ENCODE data around the gene EEF1AKMT1.

Gene EEF1AKMT1

DNA sequence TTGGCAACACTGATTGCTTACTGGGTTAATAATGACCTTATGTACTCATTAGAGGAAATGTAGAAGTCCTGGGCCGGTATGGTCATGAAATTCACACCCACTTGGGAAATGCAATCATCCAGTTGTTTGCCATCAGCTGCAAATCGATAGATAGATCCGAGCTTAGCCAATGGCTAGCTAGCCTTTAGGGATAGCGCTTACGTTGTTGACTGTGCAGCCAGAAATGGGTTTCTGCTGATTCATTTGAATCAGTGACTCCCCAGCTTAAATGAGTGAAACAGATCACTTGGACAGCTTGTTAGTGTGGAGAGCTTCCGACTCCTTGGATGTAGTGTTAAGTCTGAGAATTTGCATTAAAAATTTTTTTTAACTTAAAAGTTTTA lies 58.4 kb downstream of the EEF1AKMT1 start:
- Histone ChIP-seq H3K4me1 (ENCODE audit: control insufficient read depth, insufficient read depth, low read length) (no peaks in the 10 kb centered on the region), H3K9me3 (ENCODE audit: control insufficient read depth, low read length) (no peaks in the 10 kb centered on the region), H3K9ac (ENCODE audit: low read length) (no peak overlapping the region), H3K4me3 (ENCODE audit: low read length) (no peak overlapping the region), H3K27me3 (ENCODE audit: control insufficient read depth, insufficient read depth, low read length) (peaks cover 6% of the 10 kb centered on the region), H3K36me3 (ENCODE audit: control insufficient read depth, insufficient read depth, low read length) (no peaks in the 10 kb centered on the region)

DNA sequence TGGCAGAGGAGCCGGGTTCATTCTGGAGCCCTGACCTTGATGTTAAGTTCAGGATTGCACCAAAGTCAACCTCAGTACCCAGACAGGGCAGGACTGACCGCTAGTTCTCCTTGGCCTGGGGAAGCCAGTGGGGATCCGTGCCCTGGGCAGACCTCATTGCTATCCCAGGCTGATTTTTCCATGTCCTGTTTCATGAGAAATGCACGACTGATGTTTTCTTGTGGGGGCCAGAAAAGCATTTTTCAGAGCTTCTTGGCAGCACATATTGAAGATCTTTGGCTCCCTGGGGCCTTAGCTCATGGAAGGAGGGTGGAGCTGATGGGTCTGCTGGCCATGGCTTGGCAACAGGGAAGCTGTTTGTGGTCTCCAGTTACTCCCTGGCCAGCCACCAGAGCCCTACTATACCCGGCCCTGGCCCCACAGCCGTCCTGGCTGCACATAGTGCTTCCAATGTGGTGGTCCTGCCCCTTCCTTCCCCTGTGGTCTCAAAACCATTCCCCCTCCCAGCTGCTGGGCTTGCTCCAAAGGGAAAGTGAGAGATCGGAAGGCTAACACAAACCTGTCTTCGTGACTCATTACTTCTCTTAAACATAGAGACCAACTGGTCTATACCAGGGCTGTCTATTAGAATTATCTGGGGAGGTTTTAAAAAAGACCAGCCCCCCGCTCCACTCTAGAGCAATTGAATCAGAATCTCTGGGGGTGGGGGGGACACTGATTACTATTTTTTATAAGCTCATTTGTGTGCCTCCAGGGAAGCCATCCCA lies 59.0 kb downstream of the EEF1AKMT1 start:
- peaks cover under 1% of the 10 kb centered on the region for H3K27me3 ChIP-seq (ENCODE audit: control insufficient read depth, insufficient read depth, low read length)
- H3K9ac ChIP-seq (ENCODE audit: low read length) = no peak overlapping the region
- no peaks in the 10 kb centered on the region for H3K36me3 ChIP-seq (ENCODE audit: control insufficient read depth, insufficient read depth, low read length)
- H3K4me3 ChIP-seq (ENCODE audit: low read length) = no peak overlapping the region
- H3K4me1 ChIP-seq (ENCODE audit: control insufficient read depth, insufficient read depth, low read length) = no peaks in the 10 kb centered on the region
- no peaks in the 10 kb centered on the region for H3K9me3 ChIP-seq (ENCODE audit: control insufficient read depth, low read length)

DNA sequence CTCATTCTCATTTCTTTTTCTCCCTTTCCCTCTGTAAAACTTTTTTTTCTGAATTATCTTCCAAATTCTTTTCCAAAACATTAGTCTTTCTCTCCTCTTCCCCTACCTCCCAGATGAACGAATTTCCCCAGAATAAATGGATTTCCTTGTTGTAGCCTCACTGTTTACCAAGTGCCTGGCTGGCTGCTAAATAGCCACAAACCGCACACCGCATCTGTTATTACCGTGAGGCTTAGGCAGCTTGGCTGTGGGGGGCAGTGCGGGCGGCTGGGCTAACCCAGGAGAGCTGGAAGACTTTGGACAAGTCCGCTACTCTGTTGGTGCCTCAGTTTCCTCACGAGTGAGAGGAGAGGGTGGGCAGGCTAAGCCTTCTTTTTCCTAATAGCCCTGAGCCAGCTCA lies 59.6 kb downstream of the EEF1AKMT1 start:
- Histone ChIP-seq H3K9me3 (ENCODE audit: control insufficient read depth, low read length) (no peaks in the 10 kb centered on the region), H3K9ac (ENCODE audit: low read length) (no peak overlapping the region), H3K27me3 (ENCODE audit: control insufficient read depth, insufficient read depth, low read length) (no peaks in the 10 kb centered on the region), H3K4me1 (ENCODE audit: control insufficient read depth, insufficient read depth, low read length) (no peaks in the 10 kb centered on the region), H3K36me3 (ENCODE audit: control insufficient read depth, insufficient read depth, low read length) (no peaks in the 10 kb centered on the region), H3K4me3 (ENCODE audit: low read length) (no peak overlapping the region)

DNA sequence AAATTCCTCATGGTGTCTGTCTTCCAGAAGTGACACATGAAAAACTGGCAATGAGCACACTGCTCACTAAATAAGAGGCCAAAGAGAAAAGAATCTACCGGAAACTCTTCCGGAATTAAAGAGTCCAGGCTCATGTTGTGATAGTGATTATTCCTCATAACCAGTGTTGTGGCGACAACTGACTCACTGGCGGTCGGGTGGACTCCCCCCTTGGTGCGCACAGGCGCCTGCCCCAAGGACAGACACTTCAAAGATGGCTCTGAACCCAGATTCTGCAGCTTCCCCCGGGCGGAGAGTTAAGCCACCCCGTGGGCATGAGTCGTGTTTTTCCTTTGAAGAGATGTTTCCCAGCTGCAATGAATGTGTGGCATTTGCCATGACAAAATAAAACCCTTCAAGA lies 60.0 kb downstream of the EEF1AKMT1 start:
- Histone ChIP-seq H3K4me1 (ENCODE audit: control insufficient read depth, insufficient read depth, low read length) (no peaks in the 10 kb centered on the region), H3K9ac (ENCODE audit: low read length) (no peak overlapping the region), H3K9me3 (ENCODE audit: control insufficient read depth, low read length) (no peaks in the 10 kb centered on the region), H3K27me3 (ENCODE audit: control insufficient read depth, insufficient read depth, low read length) (no peaks in the 10 kb centered on the region), H3K36me3 (ENCODE audit: control insufficient read depth, insufficient read depth, low read length) (no peaks in the 10 kb centered on the region), H3K4me3 (ENCODE audit: low read length) (no peak overlapping the region)

DNA sequence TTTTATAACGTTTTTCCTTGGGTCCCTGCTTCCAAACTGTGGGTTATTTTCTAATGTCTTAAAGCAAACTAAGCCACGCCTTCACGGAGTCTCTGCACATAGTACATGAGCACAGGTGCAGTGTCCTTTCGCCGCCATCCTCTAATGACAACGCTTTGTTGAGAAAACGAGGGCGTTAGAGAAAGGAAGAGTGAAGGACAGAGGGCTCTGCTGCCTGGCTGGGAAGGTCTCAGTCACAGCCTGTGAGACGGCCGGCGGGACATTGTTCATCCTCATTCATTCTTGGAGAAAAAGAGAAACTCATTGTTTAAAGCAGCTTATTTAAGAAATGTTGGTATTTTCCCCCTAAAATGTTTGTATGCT lies 60.8 kb downstream of the EEF1AKMT1 start:
- H3K36me3 ChIP-seq (ENCODE audit: control insufficient read depth, insufficient read depth, low read length) = no peaks in the 10 kb centered on the region
- H3K9ac ChIP-seq (ENCODE audit: low read length) = no peak overlapping the region
- H3K4me3 ChIP-seq (ENCODE audit: low read length) = no peak overlapping the region

DNA sequence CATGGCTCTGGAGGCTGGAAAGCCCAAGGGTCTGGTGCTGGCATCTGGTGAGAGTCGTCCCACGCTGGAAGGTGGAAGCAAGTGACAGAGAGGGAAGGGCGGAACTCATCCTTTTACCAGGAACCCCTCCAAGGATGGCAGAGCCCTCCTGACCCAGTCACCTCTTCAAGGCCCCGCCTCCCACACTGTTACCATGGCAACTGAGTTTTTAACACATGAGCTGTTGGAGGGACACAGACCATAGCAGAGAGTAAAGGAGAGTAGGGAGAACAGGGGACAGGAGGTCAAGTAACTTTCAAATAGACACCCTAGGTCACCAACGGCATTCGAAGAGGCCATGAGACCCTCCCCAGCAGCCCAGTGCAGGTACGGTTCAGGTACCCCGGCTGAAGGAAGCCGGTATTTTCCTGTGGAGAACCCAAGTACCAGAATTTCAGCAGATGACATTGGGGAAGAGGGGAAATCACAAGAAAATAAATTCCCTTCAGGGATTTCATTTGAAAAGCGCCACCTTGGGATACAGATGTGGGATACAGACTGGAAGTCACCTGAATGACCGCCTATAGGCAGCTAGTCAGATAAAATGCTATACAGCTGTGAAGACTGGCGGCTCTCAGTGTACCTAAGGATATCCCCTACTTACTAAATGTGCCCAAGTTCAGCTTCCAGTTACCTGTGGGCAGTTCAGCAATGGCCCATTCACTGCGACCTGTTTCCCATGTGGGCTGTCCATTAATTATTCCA lies 62.3 kb downstream of the EEF1AKMT1 start:
- Histone ChIP-seq H3K27me3 (ENCODE audit: control insufficient read depth, insufficient read depth, low read length) (no peaks in the 10 kb centered on the region), H3K9ac (ENCODE audit: low read length) (no peak overlapping the region), H3K4me1 (ENCODE audit: control insufficient read depth, insufficient read depth, low read length) (no peaks in the 10 kb centered on the region), H3K4me3 (ENCODE audit: low read length) (no peak overlapping the region), H3K36me3 (ENCODE audit: control insufficient read depth, insufficient read depth, low read length) (no peaks in the 10 kb centered on the region), H3K9me3 (ENCODE audit: control insufficient read depth, low read length) (no peaks in the 10 kb centered on the region)

More for the DNA sequence above, 60.8 kb downstream of the EEF1AKMT1 start:
- H3K9me3 ChIP-seq (ENCODE audit: control insufficient read depth, low read length) = no peaks in the 10 kb centered on the region
- H3K4me1 ChIP-seq (ENCODE audit: control insufficient read depth, insufficient read depth, low read length) = no peaks in the 10 kb centered on the region
- H3K27me3 ChIP-seq (ENCODE audit: control insufficient read depth, insufficient read depth, low read length) = no peaks in the 10 kb centered on the region

DNA sequence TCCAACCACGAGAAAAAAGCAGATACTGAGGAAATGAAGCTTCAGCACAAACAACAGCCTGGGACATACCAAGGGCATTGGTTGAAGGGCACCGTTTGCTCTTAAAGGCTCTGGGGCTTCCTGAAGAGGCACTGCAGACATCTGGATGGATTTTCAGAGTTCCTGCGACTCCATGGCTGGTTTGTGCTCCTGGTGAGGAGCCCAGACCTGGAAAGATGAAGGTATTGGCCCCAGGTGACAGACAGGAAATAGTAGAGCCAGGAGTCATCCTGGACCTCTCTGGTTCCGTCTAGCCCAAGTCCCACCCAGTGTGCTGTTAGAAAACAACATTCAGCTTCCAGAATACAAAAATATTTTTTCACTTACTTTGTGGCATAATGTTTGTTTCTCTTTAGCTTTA lies 64.0 kb downstream of the EEF1AKMT1 start:
- Histone ChIP-seq H3K4me1 (ENCODE audit: control insufficient read depth, insufficient read depth, low read length) (no peaks in the 10 kb centered on the region), H3K36me3 (ENCODE audit: control insufficient read depth, insufficient read depth, low read length) (no peaks in the 10 kb centered on the region), H3K27me3 (ENCODE audit: control insufficient read depth, insufficient read depth, low read length) (no peaks in the 10 kb centered on the region), H3K9me3 (ENCODE audit: control insufficient read depth, low read length) (no peaks in the 10 kb centered on the region), H3K9ac (ENCODE audit: low read length) (no peak overlapping the region), H3K4me3 (ENCODE audit: low read length) (no peak overlapping the region)

DNA sequence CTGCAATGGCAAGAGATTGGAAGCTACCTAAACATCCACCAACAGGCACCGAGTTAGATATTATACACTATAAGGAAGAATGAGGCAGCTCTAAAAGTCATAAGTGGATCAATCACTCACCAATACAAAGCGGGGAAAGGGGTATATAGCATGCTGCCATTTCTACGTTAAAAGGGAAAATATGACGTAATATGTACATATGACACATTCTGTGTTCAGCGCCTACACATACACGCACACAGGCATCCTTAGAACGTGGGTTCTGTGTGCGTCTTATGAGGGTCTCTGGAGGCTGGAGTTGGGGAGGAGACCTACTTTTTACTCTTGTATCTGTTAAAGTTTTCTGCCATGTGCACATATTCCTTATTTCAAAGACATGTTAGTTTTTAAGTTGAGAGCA lies 64.4 kb downstream of the EEF1AKMT1 start:
- Histone ChIP-seq H3K27me3 (ENCODE audit: control insufficient read depth, insufficient read depth, low read length) (no peaks in the 10 kb centered on the region), H3K36me3 (ENCODE audit: control insufficient read depth, insufficient read depth, low read length) (no peaks in the 10 kb centered on the region), H3K9me3 (ENCODE audit: control insufficient read depth, low read length) (no peaks in the 10 kb centered on the region), H3K4me3 (ENCODE audit: low read length) (no peak overlapping the region), H3K9ac (ENCODE audit: low read length) (no peak overlapping the region), H3K4me1 (ENCODE audit: control insufficient read depth, insufficient read depth, low read length) (no peaks in the 10 kb centered on the region)

DNA sequence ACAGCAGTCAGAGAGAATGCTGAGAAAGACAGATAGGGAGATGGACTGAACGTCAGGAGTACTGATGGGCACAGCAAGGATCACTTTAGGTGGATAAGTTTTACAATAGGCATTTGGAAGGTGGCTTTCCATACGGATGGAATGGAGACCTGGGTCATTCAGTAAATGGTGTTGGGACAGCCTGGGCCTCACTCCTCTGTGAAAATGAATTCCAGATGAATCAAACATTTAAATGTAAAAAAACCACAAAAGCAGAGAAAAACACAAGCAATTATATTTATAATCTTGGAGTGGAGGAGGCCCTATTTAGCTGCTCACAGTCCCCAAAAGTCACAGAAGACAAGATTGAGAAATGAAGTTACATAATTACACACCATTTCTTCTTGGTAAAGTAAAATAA lies 65.5 kb downstream of the EEF1AKMT1 start:
- H3K4me1 ChIP-seq (ENCODE audit: control insufficient read depth, insufficient read depth, low read length) = no peaks in the 10 kb centered on the region
- peaks cover 1% of the 10 kb centered on the region for H3K27me3 ChIP-seq (ENCODE audit: control insufficient read depth, insufficient read depth, low read length)
- no peaks in the 10 kb centered on the region for H3K36me3 ChIP-seq (ENCODE audit: control insufficient read depth, insufficient read depth, low read length)
- H3K4me3 ChIP-seq (ENCODE audit: low read length) = no peak overlapping the region
- H3K9me3 ChIP-seq (ENCODE audit: control insufficient read depth, low read length) = no peaks in the 10 kb centered on the region
- no peak overlapping the region for H3K9ac ChIP-seq (ENCODE audit: low read length)

DNA sequence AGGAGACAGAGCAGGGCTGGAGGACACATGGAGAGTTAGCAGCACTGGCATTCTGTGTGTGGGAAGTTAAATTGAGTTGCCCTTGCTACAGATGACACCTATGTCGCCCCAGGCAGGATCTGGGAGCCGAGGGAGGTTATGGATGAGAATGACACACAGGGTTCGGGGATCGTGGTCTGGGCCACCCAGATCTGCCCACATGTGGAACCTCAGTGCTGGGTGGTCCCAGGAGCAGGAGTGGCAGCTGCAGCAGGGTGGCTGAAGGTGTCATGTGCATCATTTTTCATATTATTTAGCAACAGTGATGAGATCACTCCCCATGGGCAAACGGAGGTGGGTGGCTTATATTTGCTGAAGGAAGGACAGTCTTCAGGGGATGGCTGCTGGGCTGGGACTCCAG lies 67.1 kb downstream of the EEF1AKMT1 start:
- H3K36me3 ChIP-seq (ENCODE audit: control insufficient read depth, insufficient read depth, low read length) = no peaks in the 10 kb centered on the region
- H3K27me3 ChIP-seq (ENCODE audit: control insufficient read depth, insufficient read depth, low read length) = peaks cover 12% of the 10 kb centered on the region
- H3K4me1 ChIP-seq (ENCODE audit: control insufficient read depth, insufficient read depth, low read length) = peaks cover 8% of the 10 kb centered on the region
- H3K9me3 ChIP-seq (ENCODE audit: control insufficient read depth, low read length) = no peaks in the 10 kb centered on the region
- H3K4me3 ChIP-seq (ENCODE audit: low read length) = no peak overlapping the region
- no peak overlapping the region for H3K9ac ChIP-seq (ENCODE audit: low read length)

DNA sequence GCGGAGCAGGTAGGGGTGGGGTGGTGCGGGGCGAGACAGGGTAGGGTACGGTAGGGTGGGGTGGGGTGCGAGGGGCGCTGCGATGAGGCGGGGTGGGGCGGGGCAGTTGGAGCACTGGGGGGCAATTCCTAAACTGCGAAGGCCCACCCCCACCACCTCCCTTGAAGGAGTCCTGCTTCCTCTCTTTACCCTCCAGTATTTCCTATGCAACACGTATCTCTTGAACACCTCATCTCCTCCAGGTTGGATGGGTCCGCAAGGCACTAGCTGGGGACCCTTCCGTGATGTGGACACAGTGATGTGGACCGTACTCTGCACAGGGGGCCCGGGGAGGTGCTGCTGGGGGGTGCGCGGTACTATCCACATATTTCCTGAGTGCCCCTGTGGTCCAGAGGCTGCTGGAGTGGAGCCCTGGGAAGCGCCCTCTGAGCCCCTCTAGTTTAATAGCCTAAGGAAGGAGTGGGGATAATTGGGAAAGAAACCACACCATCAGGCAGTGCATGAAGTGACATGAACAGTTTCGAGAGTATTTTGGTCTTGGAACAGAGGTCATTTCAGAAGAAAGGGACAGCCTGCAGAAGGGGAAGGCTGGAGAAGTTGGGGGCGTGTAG lies 69.2 kb downstream of the EEF1AKMT1 start:
- no peaks in the 10 kb centered on the region for H3K9me3 ChIP-seq (ENCODE audit: control insufficient read depth, low read length)
- H3K36me3 ChIP-seq (ENCODE audit: control insufficient read depth, insufficient read depth, low read length) = no peaks in the 10 kb centered on the region
- H3K4me1 ChIP-seq (ENCODE audit: control insufficient read depth, insufficient read depth, low read length) = peaks cover 8% of the 10 kb centered on the region
- H3K9ac ChIP-seq (ENCODE audit: low read length) = no peak overlapping the region
- H3K4me3 ChIP-seq (ENCODE audit: low read length) = no peak overlapping the region
- peaks cover 17% of the 10 kb centered on the region for H3K27me3 ChIP-seq (ENCODE audit: control insufficient read depth, insufficient read depth, low read length)

DNA sequence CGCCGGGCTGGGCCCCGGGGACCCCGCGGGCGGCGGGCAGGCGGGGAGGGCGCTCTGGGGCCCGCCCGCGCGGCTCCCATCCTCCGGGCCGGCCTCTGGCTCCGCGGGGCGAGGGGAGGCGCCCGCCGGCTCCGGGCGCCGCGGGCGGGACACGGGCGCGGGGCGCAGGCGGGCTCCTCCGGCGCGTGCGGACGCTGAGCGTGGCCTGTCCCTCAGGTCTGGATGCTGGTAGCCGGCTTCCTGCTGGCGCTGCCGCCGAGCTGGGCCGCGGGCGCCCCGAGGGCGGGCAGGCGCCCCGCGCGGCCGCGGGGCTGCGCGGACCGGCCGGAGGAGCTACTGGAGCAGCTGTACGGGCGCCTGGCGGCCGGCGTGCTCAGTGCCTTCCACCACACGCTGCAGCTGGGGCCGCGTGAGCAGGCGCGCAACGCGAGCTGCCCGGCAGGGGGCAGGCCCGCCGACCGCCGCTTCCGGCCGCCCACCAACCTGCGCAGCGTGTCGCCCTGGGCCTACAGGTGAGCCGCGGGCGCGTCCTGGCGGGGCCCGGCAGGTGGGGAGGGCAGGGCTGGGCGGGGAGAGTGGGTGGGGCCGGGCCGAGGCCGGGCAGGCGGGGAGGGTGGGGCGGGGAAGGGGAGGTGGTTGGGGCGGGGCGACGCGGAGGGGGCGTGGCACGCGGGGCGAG lies 69.8 kb downstream of the EEF1AKMT1 start:
- H3K36me3 ChIP-seq (ENCODE audit: control insufficient read depth, insufficient read depth, low read length) = no peaks in the 10 kb centered on the region
- H3K9ac ChIP-seq (ENCODE audit: low read length) = no peak overlapping the region
- no peak overlapping the region for H3K4me3 ChIP-seq (ENCODE audit: low read length)
- H3K27me3 ChIP-seq (ENCODE audit: control insufficient read depth, insufficient read depth, low read length) = peaks cover 17% of the 10 kb centered on the region
- H3K4me1 ChIP-seq (ENCODE audit: control insufficient read depth, insufficient read depth, low read length) = peaks cover 8% of the 10 kb centered on the region
- no peaks in the 10 kb centered on the region for H3K9me3 ChIP-seq (ENCODE audit: control insufficient read depth, low read length)

Measured in mucosa of stomach (tissue), 1 donor.